Kidney (tissue), 14 donors: Measurements from ENCODE around the gene NXPE3. TPM values are rescaled to one million over a fixed set of nuclear protein-coding genes. Genes with fewer than 3 reads are reported as not detected.

ENCODE experiments used
- DNase-seq, 5 donors: peaks; one replicate each; pipeline ENCODE4 v3.0.0-alpha.2; 2013 to 2020
- FAIRE-seq: peaks from 2 replicates; lab custom pipeline; 2012; peaks lifted over from hg19 to GRCh38; lab: Jason Lieb, UNC
- H3K27ac ChIP-seq, 2 donors: one replicate each; pipeline ENCODE4 v1.7.0; 2013; ENCODE audit warnings: low read depth in 2 of 2, low read length in 2 of 2, inconsistent platforms in 1 of 2
- H3K27me3 ChIP-seq: one replicate; pipeline ENCODE4 v1.7.1; 2013; ENCODE audit warnings: low read length, inconsistent platforms; ENCODE audit not compliant: control insufficient read depth, insufficient read depth
- H3K36me3 ChIP-seq, 3 donors: one replicate each; pipeline versions ENCODE4 v1.7.0 to v1.7.1; 2013; ENCODE audit warnings: low read length in 3 of 3, control low read depth in 1 of 3, inconsistent platforms in 1 of 3; ENCODE audit not compliant: insufficient read depth in 3 of 3, control insufficient read depth in 2 of 3
- H3K4me1 ChIP-seq, 3 donors: one replicate each; pipeline versions ENCODE4 v1.7.0 to v1.7.1; 2013; ENCODE audit warnings: low read length in 3 of 3, inconsistent platforms in 1 of 3, low read depth in 1 of 3; ENCODE audit not compliant: control insufficient read depth in 2 of 3, insufficient read depth in 2 of 3
- H3K4me3 ChIP-seq, 3 donors: one replicate each; pipeline versions ENCODE4 v1.7.0 to v1.8.1; 2013; ENCODE audit warnings: low read length in 3 of 3, control low read depth in 1 of 3, inconsistent platforms in 1 of 3
- H3K9ac ChIP-seq, 3 donors: one replicate each; pipeline versions ENCODE4 v1.7.0 to v1.7.1; 2013; ENCODE audit warnings: low read length in 3 of 3, control low read depth in 1 of 3, inconsistent platforms in 1 of 3
- H3K9me3 ChIP-seq, 3 donors: one replicate each; pipeline versions ENCODE4 v1.7.0 to v1.7.1; 2013; ENCODE audit warnings: low read length in 3 of 3, control low read depth in 1 of 3, inconsistent platforms in 1 of 3; ENCODE audit not compliant: control insufficient read depth in 2 of 3, insufficient read depth in 1 of 3
- intact Hi-C: fragments of 100-400 bp; cut with DNase I; formaldehyde crosslinking; loops from one replicate; pipeline ENCODE4 v1.11.1; 2022
- polyA plus RNA-seq: library from polyadenylated mRNA; stranded (reverse); fragments of 350-450 nt; fragmentation: Illumina TruSeq; extraction: RNeasy Lipid Tissue Mini Kit (QIAGEN cat#74804); gene quantifications from one replicate; pipeline ENCODE4 v1.2.3, GENCODE V29; 2014; ENCODE audit warnings: low read depth, low replicate concordance; ENCODE audit not compliant: insufficient read depth
- total RNA-seq: library from RNA; stranded (reverse); fragmentation: NEBNext Ultra II Directional; extraction: Animal tissue kit (Norgen Biotek cat#: 25700); gene quantifications from one replicate; pipeline ENCODE4 v1.2.1, GENCODE V29; 2021
- TF ChIP-seq, protein P1 (sequence below): IDR thresholded peaks from 3 replicates; pipeline ENCODE4 v1.5.1; 2012; ENCODE audit warnings: mild to moderate bottlenecking, moderate library complexity, borderline replicate concordance; ENCODE audit not compliant: insufficient read depth; ENCODE audit errors: extremely low read depth
- donor health status: control.
- donor health status: control.
- donor health status: control.
- donor health status: control.
- donor health status: control.
- donor health status: DM: yes; HTN: yes; CAD: no.
- donor health status: Normal renal cell carcinoma (clear cell type).

NXPE3 gene
- total and polyA plus RNA-seq, 2 donors from 2014 or later, result 4.9 to 13.3 TPM

DNA sequence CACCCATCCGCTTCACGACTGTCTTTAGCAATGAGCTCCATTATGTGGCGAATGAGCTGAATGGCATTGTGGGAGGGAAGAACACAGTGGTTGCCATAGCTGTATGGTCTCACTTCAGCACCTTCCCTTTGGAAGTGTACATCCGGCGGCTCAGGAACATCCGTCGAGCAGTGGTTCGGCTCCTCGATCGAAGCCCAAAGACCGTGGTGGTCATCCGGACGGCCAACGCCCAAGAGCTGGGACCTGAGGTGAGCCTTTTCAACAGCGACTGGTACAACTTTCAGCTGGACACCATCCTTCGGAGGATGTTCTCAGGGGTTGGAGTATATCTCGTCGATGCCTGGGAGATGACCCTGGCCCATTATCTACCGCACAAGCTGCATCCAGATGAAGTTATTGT, 42.5 kb downstream of the NXPE3 start:
- Histone ChIP-seq H3K9ac (no peak overlapping the region), H3K9me3 (no peaks in the 10 kb centered on the region), H3K27ac (no peak overlapping the region), H3K4me1 (no peaks in the 10 kb centered on the region), H3K27me3 (no peaks in the 10 kb centered on the region), H3K36me3 (no peaks in the 10 kb centered on the region), H3K4me3 (no peak overlapping the region)
- no peak for FAIRE-seq
- TF ChIP-seq, protein P1, sequence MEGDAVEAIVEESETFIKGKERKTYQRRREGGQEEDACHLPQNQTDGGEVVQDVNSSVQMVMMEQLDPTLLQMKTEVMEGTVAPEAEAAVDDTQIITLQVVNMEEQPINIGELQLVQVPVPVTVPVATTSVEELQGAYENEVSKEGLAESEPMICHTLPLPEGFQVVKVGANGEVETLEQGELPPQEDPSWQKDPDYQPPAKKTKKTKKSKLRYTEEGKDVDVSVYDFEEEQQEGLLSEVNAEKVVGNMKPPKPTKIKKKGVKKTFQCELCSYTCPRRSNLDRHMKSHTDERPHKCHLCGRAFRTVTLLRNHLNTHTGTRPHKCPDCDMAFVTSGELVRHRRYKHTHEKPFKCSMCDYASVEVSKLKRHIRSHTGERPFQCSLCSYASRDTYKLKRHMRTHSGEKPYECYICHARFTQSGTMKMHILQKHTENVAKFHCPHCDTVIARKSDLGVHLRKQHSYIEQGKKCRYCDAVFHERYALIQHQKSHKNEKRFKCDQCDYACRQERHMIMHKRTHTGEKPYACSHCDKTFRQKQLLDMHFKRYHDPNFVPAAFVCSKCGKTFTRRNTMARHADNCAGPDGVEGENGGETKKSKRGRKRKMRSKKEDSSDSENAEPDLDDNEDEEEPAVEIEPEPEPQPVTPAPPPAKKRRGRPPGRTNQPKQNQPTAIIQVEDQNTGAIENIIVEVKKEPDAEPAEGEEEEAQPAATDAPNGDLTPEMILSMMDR, result no peak
- DNase-seq, result peak in 1 of 5 donors; percentile 62
- intact Hi-C loops, result no loop called here

DNA sequence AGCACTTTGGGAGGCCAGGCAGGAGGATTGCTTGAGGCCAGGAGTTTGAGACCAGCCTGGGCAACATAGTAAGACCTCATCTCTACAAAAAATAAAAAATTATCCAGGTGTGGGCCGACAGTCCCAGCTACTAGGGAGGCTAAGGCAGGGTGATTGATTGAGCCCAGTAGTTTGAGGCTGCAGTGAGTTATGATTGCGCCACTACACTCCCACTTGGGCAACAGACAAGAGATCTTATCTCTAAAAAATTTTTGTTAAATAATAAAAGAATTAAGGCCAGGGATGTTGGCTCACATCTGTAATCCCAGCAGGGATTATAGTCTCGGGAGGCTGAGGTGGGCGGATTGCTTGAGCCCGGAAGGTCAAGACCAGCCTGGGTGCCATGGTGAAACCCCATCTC, 44.5 kb downstream of the NXPE3 start:
- Histone ChIP-seq H3K9ac (no peak overlapping the region), H3K4me3 (no peak overlapping the region), H3K27ac (no peak overlapping the region), H3K4me1 (peaks cover 0 to 4% (median 3%) of the 10 kb centered on the region in 3 donors), H3K36me3 (no peaks in the 10 kb centered on the region), H3K27me3 (no peaks in the 10 kb centered on the region), H3K9me3 (no peaks in the 10 kb centered on the region)
- TF ChIP-seq, protein P1, result no peak
- DNase-seq, result no peak
- intact Hi-C loops, result no loop called here
- FAIRE-seq, result no peak

DNA sequence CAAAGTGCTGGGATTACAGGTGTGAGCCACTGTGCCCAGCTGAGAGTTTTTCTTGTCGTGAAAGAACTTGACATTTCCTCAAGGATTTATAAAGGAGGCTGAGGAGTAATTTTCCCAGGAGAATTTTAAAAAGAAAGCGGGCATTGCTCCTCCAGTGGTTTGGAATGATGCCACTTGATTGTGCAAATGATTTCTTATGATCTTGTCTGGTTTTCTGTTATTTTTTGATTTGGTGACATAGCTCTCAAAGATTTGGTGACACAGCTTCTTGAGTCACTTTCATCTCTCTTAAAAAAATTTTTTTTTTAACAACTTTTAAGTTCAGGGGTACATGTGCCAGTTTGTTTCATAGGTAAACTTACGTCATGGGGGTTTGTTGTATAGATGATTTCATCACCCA, 45.7 kb downstream of the NXPE3 start:
- H3K27me3 ChIP-seq, result no peaks in the 10 kb centered on the region
- FAIRE-seq, result no peak
- H3K4me1 ChIP-seq, result peaks cover 6 to 14% (median 7%) of the 10 kb centered on the region in 3 donors
- no peaks in the 10 kb centered on the region for H3K9me3 ChIP-seq
- TF ChIP-seq, protein P1, result no peak
- no peak overlapping the region for H3K4me3 ChIP-seq
- H3K9ac ChIP-seq, result no peak overlapping the region
- DNase-seq, result no peak
- no peak overlapping the region for H3K27ac ChIP-seq
- no peaks in the 10 kb centered on the region for H3K36me3 ChIP-seq
- intact Hi-C loops, result no loop called here

DNA sequence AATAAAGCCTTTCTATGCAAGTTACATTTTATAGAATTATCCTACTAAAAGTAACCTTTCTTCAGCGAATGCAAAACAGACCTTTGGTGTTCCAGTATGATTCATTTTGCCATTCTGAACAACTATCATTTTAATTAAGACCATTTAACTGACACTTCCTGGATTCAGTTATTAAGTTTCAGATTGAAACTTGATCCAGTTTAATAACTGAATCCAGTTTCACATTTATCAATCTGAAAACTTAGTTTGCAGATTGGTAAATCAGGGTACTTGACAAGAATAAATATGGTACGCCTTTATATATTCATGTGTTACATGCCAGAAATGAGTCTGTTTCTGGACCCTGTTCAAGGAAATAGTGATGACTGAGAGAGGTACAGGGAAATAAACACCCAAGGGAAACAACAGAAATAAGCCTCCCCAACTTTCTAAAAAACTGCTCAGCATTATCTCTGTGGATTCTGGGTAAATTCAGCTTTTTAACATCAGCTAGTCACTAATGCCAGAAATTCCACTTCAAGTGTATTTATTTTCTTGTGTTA, 47.0 kb downstream of the NXPE3 start:
- H3K4me3 ChIP-seq, result no peak overlapping the region
- intact Hi-C loops, result no loop called here
- no peak overlapping the region for H3K27ac ChIP-seq
- H3K27me3 ChIP-seq, result no peaks in the 10 kb centered on the region
- FAIRE-seq (no peak), DNase-seq (no peak)
- H3K9ac ChIP-seq, result no peak overlapping the region
- H3K9me3 ChIP-seq, result no peaks in the 10 kb centered on the region
- H3K36me3 ChIP-seq, result no peaks in the 10 kb centered on the region
- peaks cover 6 to 14% (median 7%) of the 10 kb centered on the region in 3 donors for H3K4me1 ChIP-seq
- TF ChIP-seq, protein P1, result no peak
